Stomach (tissue), 9 donors: ENCODE data around the gene TANGO6. TPM values are rescaled to one million over a fixed set of nuclear protein-coding genes. Genes with fewer than 3 reads are reported as not detected.

Source experiments
- DNase-seq, 2 donors: peaks; one replicate each; pipeline versions ENCODE4 v3.0.0 to v3.0.0-alpha.2; 2013 to 2019
- H3K27ac ChIP-seq, 5 donors: fragments of 200-600 bp in 4 of 5; sonication (generic) in 4 of 5; one replicate each; pipeline ENCODE4 v1.5.1; 2013 to 2019; ENCODE audit warnings: mild to moderate bottlenecking in 1 of 5, moderate library complexity in 1 of 5
- H3K27me3 ChIP-seq, 3 donors: fragments of 200-600 bp; sonication (generic); one replicate each; pipeline ENCODE4 v1.5.1; 2017 to 2019; ENCODE audit warnings: mixed run types in 1 of 3
- H3K36me3 ChIP-seq, 4 donors: fragments of 200-600 bp; sonication (generic); 1 replicate in 3 of 4; 2 replicates in 1 of 4; pipeline ENCODE4 v1.5.1; 2016 to 2019
- H3K4me1 ChIP-seq, 4 donors: fragments of 200-600 bp; sonication (generic); one replicate each; pipeline ENCODE4 v1.5.1; 2016 to 2019
- H3K4me3 ChIP-seq, 4 donors: fragments of 200-600 bp; sonication (generic) in 3 of 4; one replicate each; pipeline ENCODE4 v1.5.1; 2016 to 2019; ENCODE audit warnings: mild to moderate bottlenecking in 1 of 4
- H3K9me3 ChIP-seq, 4 donors: fragments of 200-600 bp; sonication (generic); one replicate each; pipeline ENCODE4 v1.5.1; 2016 to 2019
- EP300 ChIP-seq: sonication (generic); formaldehyde crosslinking; IDR thresholded peaks from one replicate; pipeline ENCODE4 v1.6.1; 2017; ENCODE audit warnings: antibody characterized with exemption
- POLR2A ChIP-seq, 4 donors: fragments of 450-650 bp; IDR thresholded peaks; one replicate each; pipeline ENCODE4 v1.6.1; 2016; ENCODE audit warnings: antibody characterized with exemption in 4 of 4, control low read depth in 2 of 4, mild to moderate bottlenecking in 1 of 4, moderate library complexity in 1 of 4
- POLR2AphosphoS5 ChIP-seq, 3 donors: sonication (generic); formaldehyde crosslinking; IDR thresholded peaks; one replicate each; pipeline ENCODE4 v1.6.1; 2016; ENCODE audit warnings: antibody characterized with exemption in 3 of 3
- WGBS, 5 donors: extraction: QIAGEN DNeasy Blood & Tissue Kit in 3 of 5; methylation state at CpG; one replicate each; pipeline versions ENCODE4 v1.1.5 to v1.1.7; 2013 to 2018; 5-methylcytosine and 5-hydroxymethylcytosine counted together
- intact Hi-C: fragments of 100-400 bp; cut with DNase I; formaldehyde crosslinking; loops from one replicate; pipeline ENCODE4 v1.15.1; 2023; ENCODE audit warnings: low total_unique reads
- polyA plus RNA-seq, 3 donors: library from polyadenylated mRNA; stranded (reverse); fragments of 200-250 nt; gene quantifications; one replicate each; pipeline ENCODE4 v1.2.3, GENCODE V29; 2013
- total RNA-seq, 5 donors: library from RNA; depleted of rRNA; stranded (reverse); fragments of >200 nt; gene quantifications; one replicate each; pipeline versions ENCODE4 v1.1.0 to v1.2.3, GENCODE V29; 2014 to 2016
- TF ChIP-seq, protein P1 (sequence below), 7 experiments: fragments of 450-650 bp in 4 of 7; fragments of 200-600 bp in 3 of 7; sonication (generic) in 3 of 7; IDR thresholded peaks; one replicate each; pipeline ENCODE4 v1.5.1; 2016 to 2019; ENCODE audit warnings: antibody characterized with exemption in 7 of 7, control low read depth in 2 of 7, mild to moderate bottlenecking in 1 of 7
- donor health status: healthy with polysubstance abuse.
- donor health status: Bipolar disorder and iron deficiency.
- donor health status: healthy.

TANGO6 gene
- total and polyA plus RNA-seq, 8 donors = 2.2 to 32.7 (median 11.4) TPM

DNA sequence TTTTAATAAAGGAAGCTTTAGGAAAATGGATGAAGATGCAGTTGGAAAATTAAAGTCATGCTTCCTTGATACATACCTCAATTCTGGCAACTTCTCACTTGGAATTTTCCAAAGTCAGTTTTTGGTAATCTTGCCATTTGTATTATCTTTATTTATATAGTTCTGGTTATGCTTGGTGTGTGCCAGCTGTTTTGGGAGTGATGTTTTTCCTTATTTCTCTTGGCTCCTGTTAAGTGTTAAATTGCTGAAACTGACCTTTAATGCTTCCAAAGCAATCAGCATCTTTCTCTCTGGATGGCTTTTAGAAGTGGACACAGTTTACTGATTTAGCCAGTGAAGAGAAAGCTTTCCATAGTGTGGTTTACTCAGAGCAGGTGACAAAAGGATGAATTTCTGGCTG lies 192.0 kb downstream of the TANGO6 start:
- no peaks in the 10 kb centered on the region for H3K27me3 ChIP-seq
- no peaks in the 10 kb centered on the region for H3K9me3 ChIP-seq
- no peak overlapping the region for H3K4me3 ChIP-seq
- peaks cover 0 to 18% (median 17%) of the 10 kb centered on the region in 4 donors for H3K36me3 ChIP-seq
- no peak for TF ChIP-seq POLR2AphosphoS5 (IDR thresholded peaks at IDR 0.05)
- TF ChIP-seq EP300 = no peak
- TF ChIP-seq, protein P1, sequence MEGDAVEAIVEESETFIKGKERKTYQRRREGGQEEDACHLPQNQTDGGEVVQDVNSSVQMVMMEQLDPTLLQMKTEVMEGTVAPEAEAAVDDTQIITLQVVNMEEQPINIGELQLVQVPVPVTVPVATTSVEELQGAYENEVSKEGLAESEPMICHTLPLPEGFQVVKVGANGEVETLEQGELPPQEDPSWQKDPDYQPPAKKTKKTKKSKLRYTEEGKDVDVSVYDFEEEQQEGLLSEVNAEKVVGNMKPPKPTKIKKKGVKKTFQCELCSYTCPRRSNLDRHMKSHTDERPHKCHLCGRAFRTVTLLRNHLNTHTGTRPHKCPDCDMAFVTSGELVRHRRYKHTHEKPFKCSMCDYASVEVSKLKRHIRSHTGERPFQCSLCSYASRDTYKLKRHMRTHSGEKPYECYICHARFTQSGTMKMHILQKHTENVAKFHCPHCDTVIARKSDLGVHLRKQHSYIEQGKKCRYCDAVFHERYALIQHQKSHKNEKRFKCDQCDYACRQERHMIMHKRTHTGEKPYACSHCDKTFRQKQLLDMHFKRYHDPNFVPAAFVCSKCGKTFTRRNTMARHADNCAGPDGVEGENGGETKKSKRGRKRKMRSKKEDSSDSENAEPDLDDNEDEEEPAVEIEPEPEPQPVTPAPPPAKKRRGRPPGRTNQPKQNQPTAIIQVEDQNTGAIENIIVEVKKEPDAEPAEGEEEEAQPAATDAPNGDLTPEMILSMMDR (IDR thresholded peaks at IDR 0.05) = no peak
- TF ChIP-seq POLR2A (IDR thresholded peaks at IDR 0.05) = no peak
- intact Hi-C loops = no loop called here
- H3K4me1 ChIP-seq = peaks cover 0 to 11% (median 6%) of the 10 kb centered on the region in 4 donors
- no peak for DNase-seq
- no peak overlapping the region for H3K27ac ChIP-seq

DNA sequence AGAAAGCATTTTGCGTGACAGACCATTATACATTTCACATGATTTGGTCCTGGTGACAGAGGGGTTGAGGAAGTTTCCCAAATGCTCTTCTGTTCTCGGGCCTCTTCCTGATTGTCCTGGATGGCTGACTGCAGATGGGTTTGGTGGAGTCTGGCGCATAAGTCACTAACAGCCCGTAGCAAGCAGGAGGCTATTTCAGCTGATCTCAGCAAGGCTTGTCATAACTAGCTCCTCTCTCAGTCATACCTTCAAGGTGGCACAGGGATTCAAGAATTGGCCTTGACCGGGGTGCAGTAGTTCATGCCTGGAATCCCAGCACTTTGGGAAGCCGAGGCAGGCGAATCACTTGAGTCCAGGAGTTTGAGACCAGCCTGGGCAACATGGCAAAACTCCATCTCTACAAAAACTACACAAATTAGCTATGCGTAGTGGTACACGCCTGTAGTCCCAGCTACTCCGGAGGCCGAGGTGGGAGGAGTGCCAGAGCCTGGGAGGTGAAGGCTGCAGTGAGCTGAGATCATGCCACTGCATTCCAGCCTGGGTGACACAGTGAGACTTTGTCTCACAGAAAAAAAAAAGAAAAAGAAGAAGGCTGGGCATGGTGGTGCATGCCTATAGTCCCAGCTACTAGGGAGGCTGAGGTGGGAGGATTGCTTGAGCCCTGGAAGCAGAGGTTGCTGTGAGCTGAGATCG lies 193.2 kb downstream of the TANGO6 start:
- H3K9me3 ChIP-seq = peaks cover 0 to 4% (median under 1%) of the 10 kb centered on the region in 4 donors
- H3K27me3 ChIP-seq = no peaks in the 10 kb centered on the region
- H3K4me3 ChIP-seq = no peak overlapping the region
- no peak for DNase-seq
- peaks cover 0 to 30% (median 29%) of the 10 kb centered on the region in 4 donors for H3K36me3 ChIP-seq
- TF ChIP-seq POLR2A (IDR thresholded peaks at IDR 0.05) = no peak
- TF ChIP-seq POLR2AphosphoS5 (IDR thresholded peaks at IDR 0.05) = no peak
- TF ChIP-seq, protein P1 (IDR thresholded peaks at IDR 0.05) = no peak
- no peak for TF ChIP-seq EP300
- no peak overlapping the region for H3K27ac ChIP-seq
- peaks cover 0 to 7% (median 5%) of the 10 kb centered on the region in 4 donors for H3K4me1 ChIP-seq
- intact Hi-C loops = no loop called here
- 93 to 99% (median 95%) methylated on average over 12 of the region's 12 CpGs for WGBS, 5 donors

DNA sequence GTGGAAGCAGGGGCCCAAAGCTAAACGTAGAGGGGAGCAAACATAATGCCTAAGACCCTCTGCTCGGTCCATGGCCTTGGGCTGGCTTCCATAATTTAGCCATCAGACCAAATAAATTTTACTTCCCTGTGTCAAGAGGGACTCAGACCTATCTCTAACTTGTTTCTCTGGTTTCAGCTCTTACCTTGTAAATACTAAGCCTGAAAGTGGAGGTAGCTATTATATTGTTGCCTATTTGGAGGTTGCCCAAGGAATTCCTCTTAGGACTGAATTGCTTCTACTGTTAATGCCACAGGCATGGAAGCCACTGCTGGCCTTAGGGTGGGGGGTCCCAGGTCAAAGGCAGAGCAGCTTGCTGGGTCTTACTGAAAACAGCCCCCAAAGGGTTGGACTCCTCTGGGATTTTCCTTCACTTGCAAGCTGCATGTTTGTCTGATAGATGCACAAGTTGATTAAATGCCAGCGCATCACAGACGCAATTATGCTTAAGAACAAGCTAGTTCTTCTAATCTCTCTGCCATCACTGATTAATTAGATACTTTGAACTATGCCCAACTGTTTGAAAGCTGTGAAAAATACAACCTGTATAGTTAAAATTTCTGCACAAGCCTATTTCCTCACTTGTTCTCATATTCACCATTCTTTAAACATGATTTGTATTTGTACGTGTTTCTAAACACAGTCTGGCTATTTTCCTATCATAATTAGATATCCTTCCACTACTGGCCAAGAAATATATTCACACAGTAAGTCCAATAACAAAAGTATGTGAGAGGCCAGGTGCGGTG lies 194.2 kb downstream of the TANGO6 start:
- Histone ChIP-seq H3K27me3 (no peaks in the 10 kb centered on the region), H3K4me3 (no peak overlapping the region), H3K27ac (no peak overlapping the region), H3K4me1 (peaks cover 0 to 4% (median 0%) of the 10 kb centered on the region in 4 donors), H3K36me3 (peaks cover 0 to 40% (median 39%) of the 10 kb centered on the region in 4 donors), H3K9me3 (peaks cover 0 to 9% (median 4%) of the 10 kb centered on the region in 4 donors)
- 67 to 83% (median 70%) methylated on average over 6 of the region's 6 CpGs for WGBS, 5 donors
- DNase-seq = peak in 1 of 2 donors; percentile 22
- TF ChIP-seq EP300 = no peak
- TF ChIP-seq POLR2AphosphoS5 (IDR thresholded peaks at IDR 0.05) = no peak
- TF ChIP-seq POLR2A (IDR thresholded peaks at IDR 0.05) = no peak
- intact Hi-C loops = no loop called here

DNA sequence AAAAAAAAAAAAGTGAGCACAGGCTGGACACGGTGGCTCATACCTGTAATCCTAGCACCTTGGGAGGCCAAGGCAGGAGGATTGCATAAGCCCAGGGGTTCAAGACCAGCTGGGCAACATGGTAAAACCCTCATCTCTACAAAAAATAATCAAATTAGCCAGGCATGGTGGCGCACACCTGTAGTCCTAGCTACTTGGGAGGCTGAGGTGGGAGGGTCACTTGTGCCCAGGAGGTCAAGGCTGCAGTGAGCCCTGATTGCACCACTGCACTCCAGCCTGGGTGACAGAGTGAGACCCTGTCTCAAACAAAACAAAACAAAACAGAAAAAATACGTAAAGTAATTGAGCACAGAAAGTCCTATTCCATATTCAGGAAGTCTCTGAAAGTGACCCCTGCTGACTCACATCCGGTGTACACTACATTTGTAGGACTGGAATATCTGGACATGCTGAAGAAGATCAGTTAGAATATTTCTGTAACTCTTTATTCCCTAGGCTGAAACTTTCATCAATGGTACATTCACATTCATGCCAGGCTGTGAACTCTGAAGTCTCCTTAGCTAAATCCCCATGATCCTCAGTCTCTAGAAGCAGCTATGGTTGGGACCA lies 196.1 kb downstream of the TANGO6 start:
- no peak overlapping the region for H3K4me3 ChIP-seq
- no peak for DNase-seq
- no peak for TF ChIP-seq EP300
- no peak for TF ChIP-seq POLR2AphosphoS5 (IDR thresholded peaks at IDR 0.05)
- no peak for TF ChIP-seq POLR2A (IDR thresholded peaks at IDR 0.05)
- TF ChIP-seq, protein P1 (IDR thresholded peaks at IDR 0.05) = no peak
- intact Hi-C loops = no loop called here
- H3K27me3 ChIP-seq = no peaks in the 10 kb centered on the region
- no peak overlapping the region for H3K27ac ChIP-seq
- peaks cover 0 to 4% (median 0%) of the 10 kb centered on the region in 4 donors for H3K4me1 ChIP-seq
- 79 to 94% (median 91%) methylated on average over 4 of the region's 4 CpGs for WGBS, 5 donors
- peaks cover 0 to 42% (median 35%) of the 10 kb centered on the region in 4 donors for H3K36me3 ChIP-seq
- peaks cover 0 to 9% (median 4%) of the 10 kb centered on the region in 4 donors for H3K9me3 ChIP-seq
